Gastroesophageal sphincter (tissue), 4 donors: ENCODE data around the gene RUNDC1. TPM values are rescaled to one million over a fixed set of nuclear protein-coding genes. Genes with fewer than 3 reads are reported as not detected.
"Not testable (repeated sequence)": the region's sequence is repeated elsewhere in the genome, so short reads cannot be mapped to it uniquely, and the experiment has no call there.

Experiments used
- ATAC-seq: fragments of 150-250 bp; one replicate; pipeline ENCODE4 v1.9.1; 2016; ENCODE audit warnings: mild to moderate bottlenecking, moderate library complexity
- H3K27ac ChIP-seq, 4 donors: fragments of 200-600 bp; sonication (generic) in 3 of 4; 1 replicate in 3 of 4; 2 replicates in 1 of 4; pipeline ENCODE4 v1.5.1; 2016 to 2019
- H3K27me3 ChIP-seq: fragments of 200-600 bp; sonication (generic); one replicate; pipeline ENCODE4 v1.5.1; 2019
- H3K36me3 ChIP-seq, 2 donors: fragments of 200-600 bp; sonication (generic); one replicate each; pipeline ENCODE4 v1.5.1; 2019; ENCODE audit warnings: control low read depth in 1 of 2
- H3K4me1 ChIP-seq, 3 donors: fragments of 200-600 bp; sonication (generic); 1 replicate in 2 of 3; 2 replicates in 1 of 3; pipeline ENCODE4 v1.5.1; 2016 to 2019; ENCODE audit warnings: control low read depth in 2 of 3
- H3K4me3 ChIP-seq, 2 donors: fragments of 200-600 bp; sonication (generic); one replicate each; pipeline ENCODE4 v1.5.1; 2019; ENCODE audit warnings: mild to moderate bottlenecking in 1 of 2, moderate library complexity in 1 of 2
- H3K9me3 ChIP-seq, 3 donors: fragments of 200-600 bp; sonication (generic); one replicate each; pipeline ENCODE4 v1.5.1; 2017 to 2019; ENCODE audit warnings: control low read depth in 2 of 3
- EP300 ChIP-seq: sonication (generic); formaldehyde crosslinking; IDR thresholded peaks from one replicate; pipeline ENCODE4 v1.6.1; 2017; ENCODE audit warnings: antibody characterized with exemption, mild to moderate bottlenecking
- POLR2A ChIP-seq, 2 donors: fragments of 450-650 bp; IDR thresholded peaks; one replicate each; pipeline ENCODE4 v1.6.1; 2017; ENCODE audit warnings: antibody characterized with exemption in 2 of 2, mild to moderate bottlenecking in 2 of 2, moderate library complexity in 1 of 2
- POLR2AphosphoS5 ChIP-seq: sonication (generic); formaldehyde crosslinking; IDR thresholded peaks from one replicate; pipeline ENCODE4 v1.6.1; 2017; ENCODE audit warnings: antibody characterized with exemption
- WGBS, 2 donors: methylation state at CpG; one replicate each; pipeline ENCODE4 v1.1.5; 2018; ENCODE audit warnings: low coverage in 1 of 2; 5-methylcytosine and 5-hydroxymethylcytosine counted together
- total RNA-seq, 4 donors: library from RNA; depleted of rRNA; stranded (reverse); fragments of >200 nt; gene quantifications; one replicate each; pipeline ENCODE4 v1.1.0, GENCODE V29; 2016
- TF ChIP-seq, protein P1 (sequence below), 4 experiments: fragments of 200-600 bp in 2 of 4; fragments of 450-650 bp in 2 of 4; sonication (generic) in 1 of 4; IDR thresholded peaks; one replicate each; pipeline ENCODE4 v1.5.1; 2017 to 2019; ENCODE audit warnings: antibody characterized with exemption in 4 of 4, mild to moderate bottlenecking in 2 of 4, moderate library complexity in 2 of 4

The RUNDC1 gene
- total RNA-seq, 4 donors from 2014 or later: 16.4 to 20.9 (median 19.4) TPM

DNA sequence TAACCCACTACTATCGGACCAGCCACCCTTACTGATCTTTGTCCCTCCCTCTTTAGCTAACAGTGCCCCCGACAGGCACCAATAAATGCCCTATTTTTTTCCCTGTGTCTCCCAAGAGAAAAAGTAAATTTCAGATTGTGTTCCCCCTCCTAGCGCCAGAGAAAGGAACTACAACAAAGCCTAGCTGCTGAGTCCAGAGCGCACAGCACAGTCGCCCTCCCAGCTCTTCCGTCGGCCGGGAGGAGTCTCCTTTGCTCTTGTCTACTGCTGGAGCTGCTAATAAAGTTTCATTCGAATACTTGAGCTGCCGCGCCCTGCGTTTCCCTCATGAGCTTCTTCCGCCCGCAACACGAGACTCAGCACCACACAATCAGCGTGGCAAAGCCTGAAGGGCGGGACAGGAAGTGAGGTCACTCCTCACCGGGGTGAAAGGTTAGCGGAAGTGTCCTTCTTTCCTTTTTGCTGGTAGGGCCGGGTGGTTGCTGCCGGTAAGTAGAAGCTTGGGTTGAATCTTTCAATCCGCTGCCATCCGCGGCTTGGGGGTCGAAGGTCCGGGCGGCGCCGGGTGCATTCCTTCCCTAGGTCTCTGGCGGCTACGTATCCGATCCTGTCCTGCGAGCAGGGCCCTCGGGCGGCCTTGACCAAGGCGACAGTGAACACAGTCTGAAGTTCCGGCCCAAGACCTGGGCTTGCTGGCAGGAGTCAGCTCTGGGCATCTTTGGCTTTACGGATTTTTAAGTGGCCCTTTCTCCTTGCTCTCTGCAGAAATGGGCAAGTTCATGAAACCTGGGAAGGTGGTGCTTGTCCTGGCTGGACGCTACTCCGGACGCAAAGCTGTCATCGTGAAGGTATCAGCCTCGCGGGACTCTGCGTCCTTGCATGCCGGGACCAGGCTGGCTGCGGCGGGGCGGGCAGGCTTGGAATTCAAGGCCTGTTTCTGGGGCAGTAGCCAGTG, 17.9 kb downstream of the RUNDC1 start, which contains the start of gene RPL27:
Gene RPL27 (plus strand): TSS at position 436 of the 955 bp plus-strand sequence. CDS start 332 bp downstream, at position 768.
- H3K27ac ChIP-seq: peak within 1 kb of the TSS; percentile 86 to 97 (median 94)
- H3K36me3 ChIP-seq: peaks cover 0 to 58% of the 10 kb centered on the region in 2 donors
- H3K27me3 ChIP-seq: no peaks in the 10 kb centered on the region
- H3K4me1 ChIP-seq: peaks cover 5 to 39% (median 11%) of the 10 kb centered on the region in 3 donors
- H3K9me3 ChIP-seq: no peaks in the 10 kb centered on the region
- 0% methylated on average over 2 to 6 of the region's 49 CpGs for WGBS, 2 donors
- TF ChIP-seq, protein P1, sequence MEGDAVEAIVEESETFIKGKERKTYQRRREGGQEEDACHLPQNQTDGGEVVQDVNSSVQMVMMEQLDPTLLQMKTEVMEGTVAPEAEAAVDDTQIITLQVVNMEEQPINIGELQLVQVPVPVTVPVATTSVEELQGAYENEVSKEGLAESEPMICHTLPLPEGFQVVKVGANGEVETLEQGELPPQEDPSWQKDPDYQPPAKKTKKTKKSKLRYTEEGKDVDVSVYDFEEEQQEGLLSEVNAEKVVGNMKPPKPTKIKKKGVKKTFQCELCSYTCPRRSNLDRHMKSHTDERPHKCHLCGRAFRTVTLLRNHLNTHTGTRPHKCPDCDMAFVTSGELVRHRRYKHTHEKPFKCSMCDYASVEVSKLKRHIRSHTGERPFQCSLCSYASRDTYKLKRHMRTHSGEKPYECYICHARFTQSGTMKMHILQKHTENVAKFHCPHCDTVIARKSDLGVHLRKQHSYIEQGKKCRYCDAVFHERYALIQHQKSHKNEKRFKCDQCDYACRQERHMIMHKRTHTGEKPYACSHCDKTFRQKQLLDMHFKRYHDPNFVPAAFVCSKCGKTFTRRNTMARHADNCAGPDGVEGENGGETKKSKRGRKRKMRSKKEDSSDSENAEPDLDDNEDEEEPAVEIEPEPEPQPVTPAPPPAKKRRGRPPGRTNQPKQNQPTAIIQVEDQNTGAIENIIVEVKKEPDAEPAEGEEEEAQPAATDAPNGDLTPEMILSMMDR (IDR thresholded peaks at IDR 0.05): peak; percentile 81 to 97 (median 93)
- TF ChIP-seq EP300: no peak
- peak; percentile 89 for TF ChIP-seq POLR2AphosphoS5
- TF ChIP-seq POLR2A (IDR thresholded peaks at IDR 0.05): peak; percentile 68 to 70
- peak; percentile 98 for ATAC-seq
- H3K4me3 ChIP-seq: peak within 1 kb of the TSS; percentile 63 to 99

DNA sequence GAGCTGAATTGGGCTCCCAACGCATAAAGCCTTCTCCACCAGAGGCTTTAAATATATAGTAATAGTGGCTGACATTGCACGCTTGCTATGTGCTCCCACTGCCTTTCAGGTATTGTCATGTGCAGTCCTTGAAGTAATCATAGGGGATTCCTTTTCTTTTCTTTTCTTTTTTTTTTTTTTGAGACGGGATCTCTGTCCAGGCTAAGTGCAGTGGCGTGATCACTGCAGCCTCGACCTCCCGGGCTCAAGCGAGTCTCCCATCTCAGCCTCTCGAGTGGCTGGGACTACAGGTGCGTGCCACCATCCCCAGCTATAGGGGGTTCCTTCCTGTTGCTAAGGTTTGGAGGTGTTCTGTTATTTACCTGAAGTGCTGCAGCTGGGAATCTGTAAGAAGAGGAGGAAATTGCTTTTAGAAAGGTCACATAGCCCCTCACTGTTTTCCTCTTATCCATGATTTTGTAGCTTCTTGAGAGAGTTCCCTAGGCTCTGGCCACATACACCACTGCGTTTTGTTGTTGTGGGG, 18.7 kb downstream of the RUNDC1 start:
- H3K36me3 ChIP-seq: peaks cover 0 to 58% of the 10 kb centered on the region in 2 donors
- no peaks in the 10 kb centered on the region for H3K27me3 ChIP-seq
- 10 to 25% methylated on average over 7 to 9 of the region's 10 CpGs for WGBS, 2 donors
- H3K9me3 ChIP-seq: no peaks in the 10 kb centered on the region
- H3K27ac ChIP-seq: peak overlapping the region; percentile 86 to 97 (median 94)
- H3K4me1 ChIP-seq: peaks cover 5 to 39% (median 11%) of the 10 kb centered on the region in 3 donors
- TF ChIP-seq POLR2A (IDR thresholded peaks at IDR 0.05): no peak
- TF ChIP-seq EP300: no peak
- no peak for TF ChIP-seq POLR2AphosphoS5
- TF ChIP-seq, protein P1 (IDR thresholded peaks at IDR 0.05): no peak
- peak overlapping the region; percentile 63 to 99 for H3K4me3 ChIP-seq
- no peak for ATAC-seq

DNA sequence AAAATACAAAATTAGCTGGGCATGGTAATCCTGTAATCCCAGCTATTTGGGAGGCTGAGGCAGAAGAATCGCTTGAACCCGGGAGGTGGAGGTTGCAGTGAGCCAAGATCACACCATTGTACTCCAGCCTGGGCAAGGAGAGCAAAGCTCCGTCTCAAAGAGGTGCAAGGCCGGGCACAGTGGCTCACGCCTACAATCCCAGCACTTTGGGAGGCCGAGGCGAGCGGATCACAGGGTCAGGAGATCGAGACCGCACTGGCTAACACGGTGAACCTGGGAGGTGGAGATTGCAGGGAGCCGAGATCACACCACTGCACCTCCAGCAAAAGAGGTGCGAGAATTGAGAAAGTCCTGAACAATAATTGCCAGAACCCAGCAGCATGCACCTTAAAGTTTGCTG, 20.5 kb downstream of the RUNDC1 start:
- 69 to 100% methylated on average over 2 to 7 of the region's 13 CpGs for WGBS, 2 donors
- H3K4me3 ChIP-seq, H3K9me3 ChIP-seq, ATAC-seq, H3K27me3 ChIP-seq: not testable (repeated sequence)
- Histone ChIP-seq H3K36me3 (peaks cover 0 to 58% of the 10 kb centered on the region in 2 donors), H3K27ac (peak overlapping the region in 1 of 4 donors; percentile 39), H3K4me1 (peaks cover 5 to 39% (median 11%) of the 10 kb centered on the region in 3 donors)

DNA sequence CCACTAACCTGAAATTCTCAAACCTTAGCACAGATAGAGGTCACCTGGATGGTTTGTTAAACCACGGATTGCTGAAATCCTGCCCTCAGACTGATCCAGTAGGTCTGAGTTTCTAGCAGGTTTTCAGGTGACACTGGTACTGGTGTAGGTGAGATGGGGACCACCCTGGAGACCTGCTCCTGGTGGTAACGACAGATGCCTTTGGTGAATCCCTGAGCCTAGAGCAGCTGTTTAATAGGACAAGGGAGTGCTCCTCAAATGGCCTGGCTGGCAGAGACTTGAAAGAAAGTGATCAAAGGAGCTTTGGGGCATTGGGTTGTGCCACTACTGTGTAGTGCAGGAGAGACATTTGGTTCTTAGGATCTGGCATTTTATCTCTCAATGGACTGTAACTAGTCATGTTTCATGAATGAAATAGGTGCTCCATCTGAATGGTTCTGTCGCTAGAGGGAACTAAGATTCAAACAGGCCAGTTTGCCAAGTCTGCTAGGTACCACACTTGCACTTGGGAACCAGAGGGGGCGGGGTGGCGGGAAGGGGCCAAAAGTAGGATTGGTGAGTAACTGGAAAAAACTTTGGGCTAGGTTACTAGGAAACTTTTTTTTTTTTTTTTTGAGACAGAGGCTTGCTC, 23.3 kb downstream of the RUNDC1 start:
- WGBS, 2 donors: 57 to 60% methylated on average over 2 to 3 of the region's 5 CpGs
- no peaks in the 10 kb centered on the region for H3K9me3 ChIP-seq
- H3K4me3 ChIP-seq: no peak overlapping the region
- H3K27me3 ChIP-seq: no peaks in the 10 kb centered on the region
- peak; percentile 34 for ATAC-seq
- peaks cover 0 to 58% of the 10 kb centered on the region in 2 donors for H3K36me3 ChIP-seq
- H3K27ac ChIP-seq: peak overlapping the region in 3 of 4 donors; percentile 1 to 48 (median 10)
- TF ChIP-seq POLR2AphosphoS5: no peak
- no peak for TF ChIP-seq POLR2A (IDR thresholded peaks at IDR 0.05)
- TF ChIP-seq, protein P1 (IDR thresholded peaks at IDR 0.05): no peak
- no peak for TF ChIP-seq EP300
- H3K4me1 ChIP-seq: peaks cover 5 to 53% (median 10%) of the 10 kb centered on the region in 3 donors
